H7 (cell line): Measurements from ENCODE around the gene CAPS. TPM values are rescaled to one million over a fixed set of nuclear protein-coding genes. Genes with fewer than 3 reads are reported as not detected.

Experiments
- DNase-seq: peaks from one replicate; pipeline ENCODE4 v3.0.0; 2012
- H3K27me3 ChIP-seq: 2 replicates; pipeline ENCODE4 v1.6.0; 2011; ENCODE audit warnings: mild to moderate bottlenecking, low read length; ENCODE audit not compliant: control insufficient read depth, insufficient read depth
- H3K36me3 ChIP-seq: replicated peaks from 2 replicates; pipeline ENCODE4 v1.5.1; 2011; ENCODE audit warnings: low read length; ENCODE audit not compliant: control insufficient read depth, insufficient read depth
- H3K4me3 ChIP-seq: 2 replicates; pipeline ENCODE4 v1.5.1; 2011; ENCODE audit warnings: low read depth, mild to moderate bottlenecking, control low read depth, low read length, moderate library complexity; ENCODE audit not compliant: insufficient read depth
- total RNA-seq: library from RNA; depleted of rRNA; stranded (reverse); fragments of >200 nt; shearing (Covaris generic); gene quantifications from 2 replicates; pipeline ENCODE4 v1.2.3, GENCODE V29; 2014

Gene CAPS
- total RNA-seq, 1 experiment from 2014 or later, result 2.2 TPM

GRCh38 chr19:5896365-5897076 is 17.5 kb upstream of the CAPS start:
- no peak for DNase-seq
- Histone ChIP-seq H3K4me3 (no peak overlapping the region), H3K27me3 (no peaks in the 10 kb centered on the region; the same call in 1 of the 2 replicates), H3K36me3 (peaks cover 3% of the 10 kb centered on the region)

DNA sequence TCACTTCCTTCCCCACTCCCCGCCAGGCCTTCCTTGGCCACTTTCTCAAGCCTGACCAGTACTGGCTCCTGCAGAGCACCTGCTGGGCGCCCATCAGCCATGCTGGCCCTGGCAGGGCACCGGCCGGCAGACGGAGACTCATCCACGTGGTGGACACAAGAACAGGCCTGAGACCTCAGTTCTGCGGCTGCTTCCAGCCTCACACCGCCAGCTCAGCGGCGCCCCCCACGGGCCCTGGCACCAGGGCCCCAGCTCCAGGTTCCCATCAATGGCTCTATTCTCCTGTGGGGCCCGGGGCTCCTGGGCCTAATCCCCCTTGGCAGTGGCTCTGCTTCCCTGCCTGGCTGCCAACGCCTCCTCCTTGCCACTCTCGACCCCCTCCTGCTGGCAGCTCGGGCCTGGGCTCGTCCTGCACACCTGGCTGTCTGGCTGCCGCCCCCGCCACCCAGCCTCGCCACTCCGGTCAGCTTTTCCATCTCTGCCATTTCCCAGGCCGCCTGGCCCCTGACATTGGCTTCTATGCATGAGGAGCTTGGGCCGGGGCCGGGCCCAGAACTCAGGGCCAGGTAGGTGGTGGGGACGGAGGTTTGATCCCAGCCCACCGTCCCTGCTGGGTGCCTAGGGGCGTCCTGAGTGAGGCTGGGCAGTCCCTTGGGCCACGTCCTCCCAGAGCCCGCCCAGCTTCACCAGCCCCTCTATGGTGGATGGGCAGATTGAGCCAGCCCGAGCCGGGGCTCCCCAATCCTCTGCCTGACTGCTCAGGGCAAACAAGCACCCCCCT is 16.7 kb upstream of the CAPS start:
- H3K36me3 ChIP-seq, result peaks cover 3% of the 10 kb centered on the region
- H3K27me3 ChIP-seq, result no peaks in the 10 kb centered on the region
- peak; percentile 86 for DNase-seq
- no peak overlapping the region for H3K4me3 ChIP-seq

DNA sequence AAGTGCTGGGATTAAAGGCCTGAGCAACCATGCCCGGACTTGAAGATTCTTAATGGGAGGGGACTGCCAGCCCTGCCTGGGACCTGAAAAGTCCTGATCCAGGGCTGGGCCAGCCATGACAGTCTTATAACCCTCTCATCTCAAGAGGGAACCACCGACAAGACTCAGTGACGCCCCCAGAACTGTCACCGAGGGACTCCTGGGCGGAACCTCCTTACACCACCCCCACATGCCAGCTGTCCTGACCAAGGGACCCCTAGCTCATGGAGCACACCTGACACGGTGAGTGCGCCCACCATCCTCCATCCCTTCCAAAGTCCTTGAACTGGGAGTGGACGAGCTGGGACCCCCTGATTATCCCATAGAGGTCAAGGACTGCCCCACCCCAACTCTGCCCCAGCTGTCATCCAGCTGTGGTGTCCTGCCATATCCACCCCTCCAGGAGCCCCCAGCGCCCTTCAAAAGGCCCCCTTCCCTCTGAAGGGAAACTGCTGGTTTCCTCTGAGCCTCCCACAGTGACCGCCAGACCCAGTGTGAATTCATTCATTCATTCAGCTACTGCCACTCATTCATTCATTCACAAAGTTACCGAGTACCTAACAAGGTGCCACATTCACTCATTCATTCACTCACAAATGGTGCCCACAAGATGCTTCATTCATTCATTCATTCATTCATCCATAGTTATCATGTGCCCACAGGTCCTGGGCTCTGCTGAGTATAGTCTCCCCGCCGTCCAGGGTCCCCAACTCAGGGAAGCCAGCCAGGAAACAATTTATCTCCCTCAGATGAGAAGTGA is 14.1 kb upstream of the CAPS start:
- Histone ChIP-seq H3K27me3 (no peaks in the 10 kb centered on the region), H3K4me3 (no peak overlapping the region), H3K36me3 (peaks cover 3% of the 10 kb centered on the region)
- no peak for DNase-seq

- Histone ChIP-seq H3K27me3 (no peaks in the 10 kb centered on the region), H3K36me3 (peaks cover 1% of the 10 kb centered on the region), H3K4me3 (no peak overlapping the region)
- DNase-seq, result no peak
Observed at GRCh38 chr19:5900976-5901375, 13.1 kb upstream of the CAPS start.

GRCh38 chr19:5903056-5903623 is 10.9 kb upstream of the CAPS start:
- H3K4me3 ChIP-seq, result peak overlapping the region; percentile 96
- no peak for DNase-seq
- no peaks in the 10 kb centered on the region for H3K27me3 ChIP-seq
- H3K36me3 ChIP-seq, result peaks cover 1% of the 10 kb centered on the region

DNA sequence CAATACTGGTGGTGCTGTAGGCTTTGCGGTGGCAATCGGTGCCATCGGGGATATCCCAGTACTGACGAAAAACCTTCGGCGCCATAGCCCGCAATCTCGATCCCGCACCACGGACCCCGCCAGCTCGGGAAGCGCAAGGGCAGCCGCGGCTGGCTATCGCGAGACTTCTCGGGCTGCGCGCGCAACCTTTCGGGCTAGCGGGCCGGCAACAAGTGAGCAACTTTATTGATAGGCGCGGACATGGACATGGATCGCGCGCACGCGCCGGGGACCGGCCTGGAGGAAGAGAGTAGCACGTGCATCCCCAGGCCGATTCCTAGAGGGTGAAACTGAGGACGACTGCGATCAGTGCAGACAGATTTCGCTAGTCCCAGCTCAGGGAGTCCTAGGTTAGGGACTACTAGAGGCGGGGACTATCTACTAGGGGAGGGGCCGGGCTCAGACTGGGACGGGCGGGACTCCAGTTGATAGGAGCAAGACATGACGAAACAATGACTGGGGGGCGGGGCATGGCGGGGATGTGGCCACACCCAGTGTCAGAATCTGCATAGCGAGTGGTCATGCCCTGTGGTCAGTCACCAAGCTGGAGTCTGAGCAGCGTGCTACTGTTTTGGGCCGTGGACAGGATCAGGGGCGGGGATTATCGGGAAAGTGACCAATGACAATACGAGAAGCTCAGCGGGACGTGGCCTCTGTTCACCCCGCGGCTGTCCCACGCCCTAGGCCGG is 10.3 kb upstream of the CAPS start, which contains the start of gene NDUFA11:
Gene NDUFA11 (minus strand): TSS at position 167 of the 728 bp plus-strand sequence. CDS start 82 bp downstream, at position 85.
- peak within 1 kb of the TSS; percentile 96 for H3K4me3 ChIP-seq
- peak; percentile 98 for DNase-seq
- no peaks in the 10 kb centered on the region for H3K27me3 ChIP-seq
- peaks cover 1% of the 10 kb centered on the region for H3K36me3 ChIP-seq

- H3K4me3 ChIP-seq, result peak within 1 kb of the TSS; percentile 96
- peaks cover 1% of the 10 kb centered on the region for H3K36me3 ChIP-seq
- DNase-seq, result peak; percentile 100
- no peaks in the 10 kb centered on the region for H3K27me3 ChIP-seq
Observed at GRCh38 chr19:5904352-5905113, 9.5 kb upstream of the CAPS start, which contains the start of gene VMAC. VMAC (plus strand) TSS chr19:5904872; CDS start chr19:5904891, 19 bp downstream.

GRCh38 chr19:5905114-5905778 is 8.8 kb upstream of the CAPS start:
- Histone ChIP-seq H3K27me3 (no peaks in the 10 kb centered on the region), H3K36me3 (peaks cover 1% of the 10 kb centered on the region), H3K4me3 (peak overlapping the region; percentile 64)
- DNase-seq, result no peak

GRCh38 chr19:5907241-5907640 is 6.8 kb upstream of the CAPS start:
- Histone ChIP-seq H3K27me3 (no peaks in the 10 kb centered on the region), H3K36me3 (no peaks in the 10 kb centered on the region), H3K4me3 (no peak overlapping the region)
- no peak for DNase-seq

DNA sequence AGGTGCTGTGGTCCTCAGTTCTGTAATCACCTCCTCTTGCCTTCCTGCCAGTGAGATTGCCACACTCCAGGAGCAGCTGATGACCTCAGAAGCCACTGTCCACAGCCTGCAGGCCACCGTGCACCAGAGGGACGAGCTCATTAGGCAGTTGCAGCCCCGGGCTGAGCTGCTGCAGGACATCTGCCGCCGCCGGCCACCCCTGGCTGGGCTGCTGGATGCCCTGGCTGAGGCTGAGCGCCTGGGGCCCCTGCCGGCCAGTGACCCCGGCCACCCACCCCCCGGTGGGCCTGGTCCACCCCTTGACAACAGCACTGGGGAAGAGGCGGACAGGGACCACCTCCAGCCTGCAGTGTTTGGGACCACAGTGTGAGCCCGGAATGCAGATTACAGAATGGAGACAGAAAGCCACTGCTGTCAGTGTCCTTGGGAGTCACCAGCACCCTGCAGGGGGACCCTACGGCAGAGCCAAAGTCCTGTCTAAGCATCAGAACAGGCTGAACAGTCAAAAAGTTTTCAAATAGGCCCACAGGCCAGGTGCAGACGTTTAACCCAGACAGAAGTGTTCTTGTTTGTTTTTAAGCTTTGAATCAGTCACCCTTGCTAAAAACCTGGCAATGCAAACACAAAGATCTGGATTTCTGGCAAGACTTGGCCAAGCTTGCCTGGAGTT is 5.1 kb upstream of the CAPS start:
- Histone ChIP-seq H3K4me3 (no peak overlapping the region), H3K27me3 (no peaks in the 10 kb centered on the region), H3K36me3 (no peaks in the 10 kb centered on the region)
- DNase-seq, result no peak

GRCh38 chr19:5910638-5910907 is 3.5 kb upstream of the CAPS start:
- no peaks in the 10 kb centered on the region for H3K27me3 ChIP-seq
- no peak overlapping the region for H3K4me3 ChIP-seq
- DNase-seq, result no peak
- H3K36me3 ChIP-seq, result no peaks in the 10 kb centered on the region

DNA sequence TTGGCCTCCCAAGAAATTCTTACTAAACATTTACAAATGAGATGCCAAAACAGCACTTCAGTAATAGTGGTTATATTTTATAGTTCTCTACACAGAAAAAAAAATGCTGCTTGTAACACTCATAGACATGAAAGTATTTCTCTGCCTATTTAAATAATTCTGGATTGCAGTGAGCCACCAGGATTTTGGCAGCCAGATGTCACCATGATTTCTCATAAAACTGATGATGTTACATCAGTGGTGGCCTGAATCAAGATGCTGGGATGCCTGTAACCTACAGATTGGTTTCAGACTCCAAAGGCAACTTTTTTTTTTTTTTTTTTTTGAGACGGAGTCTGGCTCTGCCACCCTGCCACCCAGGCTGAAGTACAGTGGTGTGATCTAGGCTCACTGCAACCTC is 2.7 kb upstream of the CAPS start:
- Histone ChIP-seq H3K27me3 (no peaks in the 10 kb centered on the region), H3K4me3 (no peak overlapping the region), H3K36me3 (no peaks in the 10 kb centered on the region)
- no peak for DNase-seq
